ENCODE data around the gene KDM4C.

DNA sequence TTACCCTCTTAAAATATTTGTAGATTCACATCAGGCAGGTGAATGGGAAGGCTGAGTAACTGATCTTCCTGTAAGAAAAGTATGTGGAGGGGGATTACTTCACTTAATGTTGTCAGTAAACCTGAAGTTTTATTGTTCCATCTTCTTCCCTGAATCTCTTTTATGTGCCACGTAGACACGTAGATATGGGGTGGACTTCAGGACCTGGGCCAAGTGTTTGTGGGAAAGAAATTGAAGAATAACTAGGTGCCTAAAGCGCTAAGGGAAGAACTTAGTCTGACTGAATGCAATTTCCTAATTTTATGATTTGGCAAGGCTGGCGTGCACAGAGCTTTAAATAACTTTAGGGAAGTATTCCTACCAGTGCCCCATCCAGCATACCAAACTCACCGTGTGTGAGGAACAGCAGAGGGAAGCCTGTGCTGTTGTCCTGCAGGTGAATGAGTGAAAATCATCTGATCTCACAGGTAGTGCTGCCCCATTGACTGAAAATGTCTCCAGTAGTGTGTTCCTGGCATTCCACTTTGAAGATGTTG lies 323.4 kb downstream of the KDM4C start:
- TF ChIP-seq, protein P1, sequence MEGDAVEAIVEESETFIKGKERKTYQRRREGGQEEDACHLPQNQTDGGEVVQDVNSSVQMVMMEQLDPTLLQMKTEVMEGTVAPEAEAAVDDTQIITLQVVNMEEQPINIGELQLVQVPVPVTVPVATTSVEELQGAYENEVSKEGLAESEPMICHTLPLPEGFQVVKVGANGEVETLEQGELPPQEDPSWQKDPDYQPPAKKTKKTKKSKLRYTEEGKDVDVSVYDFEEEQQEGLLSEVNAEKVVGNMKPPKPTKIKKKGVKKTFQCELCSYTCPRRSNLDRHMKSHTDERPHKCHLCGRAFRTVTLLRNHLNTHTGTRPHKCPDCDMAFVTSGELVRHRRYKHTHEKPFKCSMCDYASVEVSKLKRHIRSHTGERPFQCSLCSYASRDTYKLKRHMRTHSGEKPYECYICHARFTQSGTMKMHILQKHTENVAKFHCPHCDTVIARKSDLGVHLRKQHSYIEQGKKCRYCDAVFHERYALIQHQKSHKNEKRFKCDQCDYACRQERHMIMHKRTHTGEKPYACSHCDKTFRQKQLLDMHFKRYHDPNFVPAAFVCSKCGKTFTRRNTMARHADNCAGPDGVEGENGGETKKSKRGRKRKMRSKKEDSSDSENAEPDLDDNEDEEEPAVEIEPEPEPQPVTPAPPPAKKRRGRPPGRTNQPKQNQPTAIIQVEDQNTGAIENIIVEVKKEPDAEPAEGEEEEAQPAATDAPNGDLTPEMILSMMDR (IDR thresholded peaks at IDR 0.05; ENCODE audit: insufficient read depth, low read length, poor library complexity, severe bottlenecking), result no peak
- no peak for TF ChIP-seq EZH2phosphoT487 (conservative IDR thresholded peaks at IDR 0.05; ENCODE audit: low read length)

Data from SU-DHL-6 (cell line).